ENCODE data around the gene GNA12.

DNA sequence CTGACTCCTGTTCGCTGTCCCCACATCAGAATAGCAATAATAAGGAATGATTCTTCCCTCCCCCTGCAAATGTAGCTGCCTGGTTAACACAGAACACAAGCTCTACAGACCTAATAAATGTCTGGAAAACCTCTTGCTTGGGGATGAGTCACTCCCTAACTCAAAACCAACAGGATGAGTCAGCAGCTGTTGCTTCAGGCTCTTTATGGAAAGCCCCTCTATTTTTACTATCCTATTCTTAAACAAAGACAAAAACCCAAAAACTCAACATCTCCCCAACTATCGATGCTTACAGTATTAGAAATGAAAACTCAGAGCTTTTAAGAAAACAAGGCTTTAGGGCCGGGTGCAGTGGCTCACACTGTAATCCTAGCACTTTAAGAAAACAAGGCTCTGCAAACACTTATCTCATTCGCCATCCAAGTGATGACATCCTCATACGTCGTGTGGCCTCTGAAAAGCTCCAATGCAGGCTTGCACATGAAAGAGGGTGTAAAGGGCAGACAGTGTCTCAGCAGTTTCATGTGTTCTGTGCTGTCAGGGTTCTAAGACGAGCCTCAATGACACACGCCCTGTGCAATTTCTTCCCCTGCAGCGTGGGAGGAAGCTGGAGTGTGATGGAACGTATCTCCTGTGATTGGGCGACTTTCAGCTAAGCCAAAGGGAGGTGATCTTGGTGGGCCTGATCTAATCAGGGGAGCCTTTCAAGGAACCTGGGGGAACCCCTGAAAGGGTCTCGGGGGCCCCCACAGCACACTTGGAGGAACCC, 86.0 kb downstream of the GNA12 start:
- TF ChIP-seq, protein P1, sequence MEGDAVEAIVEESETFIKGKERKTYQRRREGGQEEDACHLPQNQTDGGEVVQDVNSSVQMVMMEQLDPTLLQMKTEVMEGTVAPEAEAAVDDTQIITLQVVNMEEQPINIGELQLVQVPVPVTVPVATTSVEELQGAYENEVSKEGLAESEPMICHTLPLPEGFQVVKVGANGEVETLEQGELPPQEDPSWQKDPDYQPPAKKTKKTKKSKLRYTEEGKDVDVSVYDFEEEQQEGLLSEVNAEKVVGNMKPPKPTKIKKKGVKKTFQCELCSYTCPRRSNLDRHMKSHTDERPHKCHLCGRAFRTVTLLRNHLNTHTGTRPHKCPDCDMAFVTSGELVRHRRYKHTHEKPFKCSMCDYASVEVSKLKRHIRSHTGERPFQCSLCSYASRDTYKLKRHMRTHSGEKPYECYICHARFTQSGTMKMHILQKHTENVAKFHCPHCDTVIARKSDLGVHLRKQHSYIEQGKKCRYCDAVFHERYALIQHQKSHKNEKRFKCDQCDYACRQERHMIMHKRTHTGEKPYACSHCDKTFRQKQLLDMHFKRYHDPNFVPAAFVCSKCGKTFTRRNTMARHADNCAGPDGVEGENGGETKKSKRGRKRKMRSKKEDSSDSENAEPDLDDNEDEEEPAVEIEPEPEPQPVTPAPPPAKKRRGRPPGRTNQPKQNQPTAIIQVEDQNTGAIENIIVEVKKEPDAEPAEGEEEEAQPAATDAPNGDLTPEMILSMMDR (IDR thresholded peaks at IDR 0.05; ENCODE audit: borderline replicate concordance, extremely low read depth, low read length, poor library complexity, severe bottlenecking): no peak
- no peak for TF ChIP-seq EZH2 (IDR thresholded peaks at IDR 0.05; ENCODE audit: borderline replicate concordance, low read depth, low read length, severe bottlenecking)

Measured in DND-41 (cell line).